ENCODE data around the gene CTLA4.

DNA sequence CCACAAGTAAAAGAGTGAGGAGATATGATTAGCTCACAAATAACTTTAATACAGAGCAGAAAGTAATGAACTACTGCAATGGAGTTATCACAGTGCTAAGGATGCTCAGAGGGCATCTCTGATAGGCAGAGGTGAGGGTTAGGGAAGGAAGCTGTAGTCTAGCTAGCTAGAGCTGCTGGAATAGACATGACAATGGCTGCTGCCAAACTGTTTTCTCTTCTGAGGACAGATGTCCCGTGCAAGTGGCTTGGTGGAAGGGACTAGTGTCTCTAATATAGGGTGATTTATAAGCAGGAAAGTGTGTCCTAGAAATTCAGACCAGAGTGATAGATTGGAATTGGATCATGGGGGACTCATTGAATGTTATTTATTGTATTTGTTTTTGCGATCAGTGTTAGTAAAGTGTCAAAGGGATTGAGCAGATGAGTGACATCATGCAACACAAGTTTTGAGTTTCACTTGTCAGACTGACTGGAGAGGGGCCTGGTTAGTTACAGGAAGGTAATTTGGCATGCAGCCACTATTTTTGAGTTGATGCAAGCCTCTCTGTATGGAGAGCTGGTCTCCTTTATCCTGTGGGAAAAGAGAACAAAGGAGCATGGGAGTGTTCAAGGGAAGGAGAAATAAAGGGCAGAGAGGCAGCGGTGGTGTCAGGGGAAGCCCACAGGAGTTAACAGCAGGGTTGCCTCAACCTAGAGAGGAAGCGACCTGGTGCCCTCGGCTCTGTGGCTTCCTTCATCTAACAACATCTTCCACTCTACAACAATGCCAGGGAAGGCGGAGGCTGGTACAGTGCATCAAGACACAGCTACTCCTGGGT lies 1.9 kb downstream of the CTLA4 start:
- TF ChIP-seq, protein P1, sequence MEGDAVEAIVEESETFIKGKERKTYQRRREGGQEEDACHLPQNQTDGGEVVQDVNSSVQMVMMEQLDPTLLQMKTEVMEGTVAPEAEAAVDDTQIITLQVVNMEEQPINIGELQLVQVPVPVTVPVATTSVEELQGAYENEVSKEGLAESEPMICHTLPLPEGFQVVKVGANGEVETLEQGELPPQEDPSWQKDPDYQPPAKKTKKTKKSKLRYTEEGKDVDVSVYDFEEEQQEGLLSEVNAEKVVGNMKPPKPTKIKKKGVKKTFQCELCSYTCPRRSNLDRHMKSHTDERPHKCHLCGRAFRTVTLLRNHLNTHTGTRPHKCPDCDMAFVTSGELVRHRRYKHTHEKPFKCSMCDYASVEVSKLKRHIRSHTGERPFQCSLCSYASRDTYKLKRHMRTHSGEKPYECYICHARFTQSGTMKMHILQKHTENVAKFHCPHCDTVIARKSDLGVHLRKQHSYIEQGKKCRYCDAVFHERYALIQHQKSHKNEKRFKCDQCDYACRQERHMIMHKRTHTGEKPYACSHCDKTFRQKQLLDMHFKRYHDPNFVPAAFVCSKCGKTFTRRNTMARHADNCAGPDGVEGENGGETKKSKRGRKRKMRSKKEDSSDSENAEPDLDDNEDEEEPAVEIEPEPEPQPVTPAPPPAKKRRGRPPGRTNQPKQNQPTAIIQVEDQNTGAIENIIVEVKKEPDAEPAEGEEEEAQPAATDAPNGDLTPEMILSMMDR (IDR thresholded peaks at IDR 0.05; ENCODE audit: low read depth, low read length) = no peak
- TF ChIP-seq POLR2A (IDR thresholded peaks at IDR 0.05; ENCODE audit: extremely low read depth, insufficient read length) = no peak
